HEK293 (cell line): ENCODE data around the gene DUSP22.

ENCODE experiments used
- CTCF ChIP-seq: fragments of 450-650 bp; formaldehyde crosslinking; IDR thresholded peaks from 2 replicates; pipeline ENCODE4 v1.5.1; 2016; ENCODE audit warnings: missing biosample characterization, missing genetic modification characterization
- SP2 ChIP-seq: fragments of 450-650 bp; formaldehyde crosslinking; IDR thresholded peaks from 2 replicates; pipeline ENCODE4 v1.5.1; 2016; ENCODE audit warnings: missing biosample characterization, missing genetic modification characterization
- ZNF76 ChIP-seq: fragments of 450-650 bp; formaldehyde crosslinking; IDR thresholded peaks from 2 replicates; pipeline ENCODE4; 2016; ENCODE audit warnings: low read depth, missing biosample characterization, missing genetic modification characterization, borderline replicate concordance
- TF ChIP-seq, protein P1 (sequence below): fragments of 450-650 bp; formaldehyde crosslinking; IDR thresholded peaks from 2 replicates; pipeline ENCODE4 v1.5.1; 2016; ENCODE audit warnings: missing biosample characterization, missing genetic modification characterization

GRCh38 chr6:382883-383810 lies 90.9 kb downstream of the DUSP22 start:
- TF ChIP-seq CTCF (no peak), SP2 (tag by site-specific recombination) (no peak), ZNF76 (tag by site-specific recombination) (no peak)
- TF ChIP-seq, protein P1, sequence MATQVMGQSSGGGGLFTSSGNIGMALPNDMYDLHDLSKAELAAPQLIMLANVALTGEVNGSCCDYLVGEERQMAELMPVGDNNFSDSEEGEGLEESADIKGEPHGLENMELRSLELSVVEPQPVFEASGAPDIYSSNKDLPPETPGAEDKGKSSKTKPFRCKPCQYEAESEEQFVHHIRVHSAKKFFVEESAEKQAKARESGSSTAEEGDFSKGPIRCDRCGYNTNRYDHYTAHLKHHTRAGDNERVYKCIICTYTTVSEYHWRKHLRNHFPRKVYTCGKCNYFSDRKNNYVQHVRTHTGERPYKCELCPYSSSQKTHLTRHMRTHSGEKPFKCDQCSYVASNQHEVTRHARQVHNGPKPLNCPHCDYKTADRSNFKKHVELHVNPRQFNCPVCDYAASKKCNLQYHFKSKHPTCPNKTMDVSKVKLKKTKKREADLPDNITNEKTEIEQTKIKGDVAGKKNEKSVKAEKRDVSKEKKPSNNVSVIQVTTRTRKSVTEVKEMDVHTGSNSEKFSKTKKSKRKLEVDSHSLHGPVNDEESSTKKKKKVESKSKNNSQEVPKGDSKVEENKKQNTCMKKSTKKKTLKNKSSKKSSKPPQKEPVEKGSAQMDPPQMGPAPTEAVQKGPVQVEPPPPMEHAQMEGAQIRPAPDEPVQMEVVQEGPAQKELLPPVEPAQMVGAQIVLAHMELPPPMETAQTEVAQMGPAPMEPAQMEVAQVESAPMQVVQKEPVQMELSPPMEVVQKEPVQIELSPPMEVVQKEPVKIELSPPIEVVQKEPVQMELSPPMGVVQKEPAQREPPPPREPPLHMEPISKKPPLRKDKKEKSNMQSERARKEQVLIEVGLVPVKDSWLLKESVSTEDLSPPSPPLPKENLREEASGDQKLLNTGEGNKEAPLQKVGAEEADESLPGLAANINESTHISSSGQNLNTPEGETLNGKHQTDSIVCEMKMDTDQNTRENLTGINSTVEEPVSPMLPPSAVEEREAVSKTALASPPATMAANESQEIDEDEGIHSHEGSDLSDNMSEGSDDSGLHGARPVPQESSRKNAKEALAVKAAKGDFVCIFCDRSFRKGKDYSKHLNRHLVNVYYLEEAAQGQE (tag by site-specific recombination), result no peak
